Upper lobe of left lung (tissue), 6 donors: ENCODE measurements around the gene ASTN2. TPM values are rescaled to one million over a fixed set of nuclear protein-coding genes. Genes with fewer than 3 reads are reported as not detected.

Experiments
- ATAC-seq, 2 donors: fragments of 200-7000 bp; cut with Tn5 transposase; one replicate each; pipeline ENCODE4 v1.9.1; 2022; ENCODE audit warnings: mild to moderate bottlenecking in 2 of 2, moderate library complexity in 2 of 2; ENCODE audit not compliant: low FRiP score in 2 of 2
- DNase-seq, 2 donors: peaks; one replicate each; pipeline ENCODE4 v3.0.0-alpha.2; 2019 to 2020
- H3K27ac ChIP-seq, 4 donors: fragments of 200-600 bp; sonication (generic); one replicate each; pipeline ENCODE4 v1.5.1; 2016 to 2019
- H3K27me3 ChIP-seq, 4 donors: fragments of 200-600 bp; sonication (generic); one replicate each; pipeline ENCODE4 v1.5.1; 2017 to 2019
- H3K36me3 ChIP-seq, 4 donors: fragments of 200-600 bp; sonication (generic); one replicate each; pipeline ENCODE4 v1.5.1; 2016 to 2019
- H3K4me1 ChIP-seq, 4 donors: fragments of 200-600 bp; sonication (generic); one replicate each; pipeline ENCODE4 v1.5.1; 2018 to 2019
- H3K4me3 ChIP-seq, 4 donors: fragments of 200-600 bp; sonication (generic); one replicate each; pipeline ENCODE4 v1.5.1; 2017 to 2019; ENCODE audit warnings: mild to moderate bottlenecking in 2 of 4, moderate library complexity in 1 of 4
- H3K9me3 ChIP-seq, 4 donors: fragments of 200-600 bp; sonication (generic); one replicate each; pipeline ENCODE4 v1.5.1; 2018 to 2019
- EP300 ChIP-seq, 4 donors: sonication (generic); formaldehyde crosslinking; IDR thresholded peaks; one replicate each; pipeline ENCODE4 v1.5.1; 2017; ENCODE audit warnings: antibody characterized with exemption in 4 of 4, control low read depth in 2 of 4
- POLR2A ChIP-seq, 4 donors: fragments of 450-650 bp; IDR thresholded peaks; one replicate each; pipeline ENCODE4 v1.5.1; 2016 to 2017; ENCODE audit warnings: antibody characterized with exemption in 4 of 4, mild to moderate bottlenecking in 2 of 4
- POLR2AphosphoS5 ChIP-seq, 2 donors: sonication (generic); formaldehyde crosslinking; IDR thresholded peaks; one replicate each; pipeline ENCODE4 v1.5.1; 2017; ENCODE audit warnings: antibody characterized with exemption in 2 of 2
- whole genome bisulfite sequencing, 2 donors: methylation state at CpG; one replicate each; pipeline ENCODE4 v1.1.5; 2017 to 2018; 5-methylcytosine and 5-hydroxymethylcytosine counted together
- total RNA-seq, 6 donors: library from RNA; depleted of rRNA in 4 of 6; stranded (reverse); fragments of >200 nt in 4 of 6; gene quantifications; one replicate each; pipeline versions ENCODE4 v1.1.0 to v1.2.1, GENCODE V29; 2016 to 2021
- TF ChIP-seq, protein P1 (sequence below), 6 experiments: fragments of 450-650 bp in 4 of 6; fragments of 200-600 bp in 2 of 6; sonication (generic) in 2 of 6; IDR thresholded peaks; one replicate each; pipeline ENCODE4 v1.5.1; 2016 to 2019; ENCODE audit warnings: antibody characterized with exemption in 6 of 6
- donor health status: DM: no; HTN: no; CAD: no; lungs with moderate emphysema.
- donor health status: DM: no; HTN: yes; CAD: no; lungs with severe emphysema.

The ASTN2 gene
- total RNA-seq, 6 donors from 2014 or later: 2.0 to 7.5 (median 3.4) TPM

DNA sequence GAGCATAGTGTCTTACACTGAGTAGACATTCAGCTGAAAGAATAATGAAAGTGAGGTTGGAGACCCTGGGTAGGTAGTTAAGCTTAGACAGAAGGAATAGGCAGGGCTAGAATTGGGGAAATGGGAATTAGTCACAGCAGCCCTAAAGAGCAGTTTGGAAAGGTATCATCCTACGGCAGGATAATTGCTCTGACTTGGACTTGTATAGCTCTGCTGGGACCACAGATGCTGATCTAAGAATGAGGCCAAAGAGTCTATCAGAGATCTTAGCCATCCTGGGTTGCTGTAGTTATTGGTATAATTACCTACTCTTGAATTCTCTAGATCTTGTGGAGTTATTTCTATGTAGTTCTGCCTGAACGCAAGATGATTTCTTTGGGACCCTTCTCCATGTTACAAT, 288.0 kb downstream of the ASTN2 start:
- no peaks in the 10 kb centered on the region for H3K27me3 ChIP-seq
- no peaks in the 10 kb centered on the region for H3K4me1 ChIP-seq
- H3K9me3 ChIP-seq: no peaks in the 10 kb centered on the region
- no peak overlapping the region for H3K4me3 ChIP-seq
- TF ChIP-seq, protein P1, sequence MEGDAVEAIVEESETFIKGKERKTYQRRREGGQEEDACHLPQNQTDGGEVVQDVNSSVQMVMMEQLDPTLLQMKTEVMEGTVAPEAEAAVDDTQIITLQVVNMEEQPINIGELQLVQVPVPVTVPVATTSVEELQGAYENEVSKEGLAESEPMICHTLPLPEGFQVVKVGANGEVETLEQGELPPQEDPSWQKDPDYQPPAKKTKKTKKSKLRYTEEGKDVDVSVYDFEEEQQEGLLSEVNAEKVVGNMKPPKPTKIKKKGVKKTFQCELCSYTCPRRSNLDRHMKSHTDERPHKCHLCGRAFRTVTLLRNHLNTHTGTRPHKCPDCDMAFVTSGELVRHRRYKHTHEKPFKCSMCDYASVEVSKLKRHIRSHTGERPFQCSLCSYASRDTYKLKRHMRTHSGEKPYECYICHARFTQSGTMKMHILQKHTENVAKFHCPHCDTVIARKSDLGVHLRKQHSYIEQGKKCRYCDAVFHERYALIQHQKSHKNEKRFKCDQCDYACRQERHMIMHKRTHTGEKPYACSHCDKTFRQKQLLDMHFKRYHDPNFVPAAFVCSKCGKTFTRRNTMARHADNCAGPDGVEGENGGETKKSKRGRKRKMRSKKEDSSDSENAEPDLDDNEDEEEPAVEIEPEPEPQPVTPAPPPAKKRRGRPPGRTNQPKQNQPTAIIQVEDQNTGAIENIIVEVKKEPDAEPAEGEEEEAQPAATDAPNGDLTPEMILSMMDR (IDR thresholded peaks at IDR 0.05): no peak
- TF ChIP-seq EP300 (IDR thresholded peaks at IDR 0.05) (no peak), POLR2AphosphoS5 (IDR thresholded peaks at IDR 0.05) (no peak), POLR2A (IDR thresholded peaks at IDR 0.05) (no peak)
- no peaks in the 10 kb centered on the region for H3K36me3 ChIP-seq
- DNase-seq (no peak), ATAC-seq (no peak)
- H3K27ac ChIP-seq: no peak overlapping the region
- 63 to 91% methylated on average over 2 of the region's 2 CpGs for WGBS, 2 donors

DNA sequence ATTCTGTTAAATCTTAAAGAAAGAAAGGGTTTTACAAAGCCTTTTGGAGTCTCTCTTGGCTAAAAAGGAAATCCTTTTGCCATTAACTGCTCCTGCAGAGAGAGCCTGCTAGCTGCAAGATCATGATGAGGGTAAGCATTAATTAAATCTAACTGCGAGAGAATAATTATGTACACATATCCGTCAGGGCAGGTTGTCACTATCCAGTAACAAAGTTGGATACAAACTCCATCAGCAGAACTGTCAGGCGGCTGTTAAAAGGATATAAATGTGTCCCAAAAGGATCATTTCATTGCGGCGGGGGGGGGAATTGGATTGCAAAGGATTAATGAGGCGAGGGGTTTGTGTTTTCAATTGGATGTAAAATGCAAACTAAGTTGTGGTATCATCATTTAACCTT, 289.3 kb downstream of the ASTN2 start:
- H3K9me3 ChIP-seq: no peaks in the 10 kb centered on the region
- no peak overlapping the region for H3K27ac ChIP-seq
- 68 to 73% methylated on average over 6 of the region's 6 CpGs for WGBS, 2 donors
- no peak overlapping the region for H3K4me3 ChIP-seq
- H3K36me3 ChIP-seq: no peaks in the 10 kb centered on the region
- no peak for DNase-seq
- no peaks in the 10 kb centered on the region for H3K4me1 ChIP-seq
- TF ChIP-seq, protein P1 (IDR thresholded peaks at IDR 0.05): no peak
- TF ChIP-seq POLR2A (IDR thresholded peaks at IDR 0.05) (no peak), EP300 (IDR thresholded peaks at IDR 0.05) (no peak), POLR2AphosphoS5 (IDR thresholded peaks at IDR 0.05) (no peak)
- no peak for ATAC-seq
- no peaks in the 10 kb centered on the region for H3K27me3 ChIP-seq

DNA sequence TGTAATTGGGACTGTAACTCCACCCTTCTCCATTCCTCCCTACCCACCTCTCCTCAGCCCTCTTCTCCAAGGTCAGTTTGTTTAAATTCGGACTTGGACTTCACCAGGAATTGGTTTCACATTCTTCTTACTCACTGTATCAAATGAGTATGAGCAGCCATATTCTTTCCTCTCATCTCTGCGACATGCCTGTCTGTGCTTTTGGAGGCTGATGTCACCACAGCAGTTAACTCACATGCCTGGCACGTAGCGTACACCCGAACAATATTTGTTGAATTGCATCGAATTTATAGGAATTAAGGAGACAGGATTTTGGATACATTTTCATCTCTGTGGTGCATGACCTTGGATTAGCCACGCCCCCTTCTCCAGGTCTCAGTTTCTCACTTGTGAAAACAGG, 291.1 kb downstream of the ASTN2 start:
- TF ChIP-seq POLR2A (IDR thresholded peaks at IDR 0.05) (no peak), POLR2AphosphoS5 (IDR thresholded peaks at IDR 0.05) (no peak), EP300 (IDR thresholded peaks at IDR 0.05) (no peak)
- TF ChIP-seq, protein P1 (IDR thresholded peaks at IDR 0.05): no peak
- no peak for ATAC-seq
- Histone ChIP-seq H3K9me3 (no peaks in the 10 kb centered on the region), H3K27me3 (no peaks in the 10 kb centered on the region), H3K27ac (no peak overlapping the region), H3K4me1 (no peaks in the 10 kb centered on the region), H3K36me3 (no peaks in the 10 kb centered on the region), H3K4me3 (no peak overlapping the region)
- DNase-seq: no peak
- 85 to 86% methylated on average over 7 of the region's 7 CpGs for WGBS, 2 donors

DNA sequence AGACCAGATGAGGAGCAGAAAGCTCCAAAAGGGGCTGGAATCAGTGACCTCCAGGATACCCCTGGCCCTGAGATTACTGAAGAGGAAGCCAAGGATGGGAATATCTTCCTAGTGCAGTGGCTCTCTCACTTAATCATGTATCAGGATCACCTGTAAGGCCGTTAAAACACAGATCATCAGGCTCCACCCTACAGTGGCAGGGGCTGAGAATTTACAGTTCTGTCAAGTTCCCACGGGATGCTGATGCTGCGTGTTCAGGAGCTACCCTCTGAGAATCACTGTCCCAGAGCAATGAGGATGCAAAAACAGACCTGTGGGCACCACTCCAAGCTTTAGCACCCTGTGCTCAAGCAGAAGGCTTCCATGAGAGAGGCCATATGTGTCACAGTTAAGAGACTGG, 291.9 kb downstream of the ASTN2 start:
- H3K36me3 ChIP-seq: no peaks in the 10 kb centered on the region
- TF ChIP-seq POLR2A (IDR thresholded peaks at IDR 0.05): no peak
- TF ChIP-seq EP300 (IDR thresholded peaks at IDR 0.05): no peak
- no peak for TF ChIP-seq POLR2AphosphoS5 (IDR thresholded peaks at IDR 0.05)
- TF ChIP-seq, protein P1 (IDR thresholded peaks at IDR 0.05): no peak
- H3K4me1 ChIP-seq: no peaks in the 10 kb centered on the region
- H3K4me3 ChIP-seq: no peak overlapping the region
- DNase-seq (no peak), ATAC-seq (no peak)
- H3K27me3 ChIP-seq: no peaks in the 10 kb centered on the region
- 63% methylated on average over 3 of the region's 3 CpGs; no CpG with 5 or more reads in 1 of the 2 donors for WGBS, 2 donors
- H3K9me3 ChIP-seq: no peaks in the 10 kb centered on the region
- no peak overlapping the region for H3K27ac ChIP-seq

DNA sequence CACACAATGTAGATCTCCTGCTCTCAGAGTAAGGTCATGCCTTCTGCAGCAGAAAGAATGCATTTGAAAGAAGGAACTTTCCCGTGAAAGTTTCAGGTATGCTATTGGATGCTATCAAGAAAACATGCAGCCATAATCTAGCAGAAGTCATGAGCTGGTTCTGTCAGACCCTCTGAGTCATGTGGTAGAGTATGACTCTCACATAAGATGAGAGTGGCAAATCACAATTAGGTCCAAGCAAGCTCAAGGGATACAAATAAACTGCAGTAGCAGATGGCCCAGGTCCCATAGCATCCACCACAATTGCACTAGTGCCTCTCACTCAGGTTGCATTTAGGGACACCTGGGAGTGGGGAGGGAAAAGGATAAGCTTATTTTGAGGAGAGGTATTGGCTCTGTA, 292.8 kb downstream of the ASTN2 start:
- H3K27ac ChIP-seq: no peak overlapping the region
- WGBS, 2 donors: 54 to 100% methylated on average over 1 of the region's 1 CpG
- no peak for DNase-seq
- ATAC-seq: no peak
- H3K36me3 ChIP-seq: no peaks in the 10 kb centered on the region
- no peak for TF ChIP-seq POLR2A (IDR thresholded peaks at IDR 0.05)
- TF ChIP-seq, protein P1 (IDR thresholded peaks at IDR 0.05): no peak
- no peak for TF ChIP-seq POLR2AphosphoS5 (IDR thresholded peaks at IDR 0.05)
- TF ChIP-seq EP300 (IDR thresholded peaks at IDR 0.05): no peak
- H3K27me3 ChIP-seq: no peaks in the 10 kb centered on the region
- H3K4me3 ChIP-seq: no peak overlapping the region
- H3K4me1 ChIP-seq: no peaks in the 10 kb centered on the region
- no peaks in the 10 kb centered on the region for H3K9me3 ChIP-seq
